B cell (primary cell): ENCODE measurements around the gene PPP2CA. TPM values are rescaled to one million over a fixed set of nuclear protein-coding genes. Genes with fewer than 3 reads are reported as not detected.

Experiments used
- ATAC-seq: fragments of 200-7000 bp; cut with Tn5 transposase; one replicate; pipeline ENCODE4 v1.10.0; 2021; ENCODE audit warnings: low read depth, mild to moderate bottlenecking, moderate number of reproducible peaks, moderate library complexity
- CTCF ChIA-PET: fragments of 350-600 bp; sonication (Branson Sonifier 250); formaldehyde crosslinking; loops from one replicate; lab custom pipeline; 2021; ENCODE audit warnings: antibody characterized with exemption, inconsistent platforms; lab: Charles Lee
- POLR2A ChIA-PET: fragments of 350-600 bp; sonication (Branson Sonifier 250); formaldehyde crosslinking; loops from one replicate; lab custom pipeline; 2021; ENCODE audit warnings: antibody characterized with exemption; lab: Charles Lee
- DNase-seq: peaks from one replicate; pipeline ENCODE4 v3.0.0; 2013
- H2AFZ ChIP-seq: 2 replicates; pipeline ENCODE4 v1.6.1; 2012; ENCODE audit warnings: mild to moderate bottlenecking, low read depth, low read length; ENCODE audit not compliant: insufficient read depth, poor library complexity, severe bottlenecking
- H3K27ac ChIP-seq, 2 donors: 1 replicate in 1 of 2; 2 replicates in 1 of 2; pipeline ENCODE4 v1.5.1; 2012 to 2013; ENCODE audit warnings: low read length in 2 of 2, mild to moderate bottlenecking in 2 of 2, moderate library complexity in 1 of 2
- H3K27me3 ChIP-seq, 4 experiments: fragments of 200-600 bp in 1 of 4; sonication (generic) in 1 of 4; replicated peaks in 1 of 4; 1 replicate in 2 of 4; 2 replicates in 2 of 4; pipeline versions ENCODE4 v1.6.1 to v1.7.0; 2013 to 2016; ENCODE audit warnings: low read length in 3 of 4, mild to moderate bottlenecking in 2 of 4, mixed read lengths in 1 of 4, moderate library complexity in 1 of 4; ENCODE audit not compliant: insufficient read depth in 4 of 4, control insufficient read depth in 3 of 4; ENCODE audit errors: control extremely low read depth in 1 of 4
- H3K36me3 ChIP-seq, 2 experiments: replicated peaks in 1 of 2; 1 replicate in 1 of 2; 2 replicates in 1 of 2; pipeline versions ENCODE4 v1.6.1 to v1.7.1; 2013; ENCODE audit warnings: low read length in 1 of 2; ENCODE audit not compliant: insufficient read depth in 2 of 2, control insufficient read depth in 1 of 2; ENCODE audit errors: control extremely low read depth in 1 of 2, extremely low read depth in 1 of 2
- H3K4me1 ChIP-seq, 2 donors: fragments of 200-600 bp in 1 of 2; sonication (generic) in 1 of 2; 1 replicate in 1 of 2; 2 replicates in 1 of 2; pipeline versions ENCODE4 v1.5.1 to v1.6.1; 2013 to 2017; ENCODE audit warnings: low read length in 2 of 2; ENCODE audit not compliant: control insufficient read depth in 2 of 2, insufficient read depth in 2 of 2
- H3K4me2 ChIP-seq: replicated peaks from 2 replicates; pipeline ENCODE3; 2012; ENCODE audit warnings: mild to moderate bottlenecking, low read depth, low read length; ENCODE audit not compliant: poor library complexity, severe bottlenecking
- H3K4me3 ChIP-seq, 5 experiments: fragments of 200-600 bp in 1 of 5; sonication (generic) in 1 of 5; 1 replicate in 3 of 5; 2 replicates in 2 of 5; pipeline versions ENCODE4 v1.5.1 to v1.7.0; 2011 to 2016; ENCODE audit warnings: low read length in 4 of 5, mild to moderate bottlenecking in 4 of 5, low read depth in 2 of 5, control low read depth in 1 of 5, moderate library complexity in 1 of 5; ENCODE audit not compliant: insufficient read depth in 1 of 5; ENCODE audit errors: control extremely low read depth in 1 of 5, extremely low read depth in 1 of 5
- H3K79me2 ChIP-seq: fragments of 200-600 bp; sonication (generic); one replicate; pipeline ENCODE4 v1.6.0; 2016; ENCODE audit warnings: low read length; ENCODE audit not compliant: control insufficient read depth, insufficient read depth
- H3K9ac ChIP-seq: fragments of 200-600 bp; sonication (generic); 2 replicates; pipeline ENCODE4 v1.6.1; 2017; ENCODE audit warnings: mild to moderate bottlenecking, low read length, moderate library complexity
- H3K9me3 ChIP-seq, 3 donors: one replicate each; pipeline versions ENCODE4 v1.6.1 to v1.7.1; 2013; ENCODE audit warnings: low read length in 2 of 3; ENCODE audit not compliant: control insufficient read depth in 2 of 3, insufficient read depth in 1 of 3; ENCODE audit errors: control extremely low read depth in 1 of 3
- H4K20me1 ChIP-seq: 2 replicates; pipeline ENCODE4 v1.6.0; 2012; ENCODE audit warnings: mild to moderate bottlenecking, low read length; ENCODE audit not compliant: insufficient read depth, control insufficient read depth, poor library complexity, severe bottlenecking
- H3K27ac Mint-ChIP-seq: one replicate; pipeline ENCODE4 v1.8.0; 2021; ENCODE audit warnings: mixed read lengths
- H3K27me3 Mint-ChIP-seq: one replicate; pipeline ENCODE4 v1.8.0; 2021; ENCODE audit warnings: mixed read lengths
- H3K4me1 Mint-ChIP-seq: one replicate; pipeline ENCODE4 v1.8.0; 2021; ENCODE audit warnings: mixed read lengths
- H3K4me3 Mint-ChIP-seq: one replicate; pipeline ENCODE4 v1.8.0; 2021; ENCODE audit warnings: mixed read lengths
- H3K9me3 Mint-ChIP-seq: one replicate; pipeline ENCODE4 v1.8.0; 2022; ENCODE audit warnings: mixed read lengths; ENCODE audit not compliant: insufficient read depth
- EZH2 ChIP-seq: IDR thresholded peaks from 2 replicates; pipeline ENCODE4 v1.6.1; 2012; ENCODE audit warnings: borderline replicate concordance, low read depth, mild to moderate bottlenecking, moderate library complexity, low read length; ENCODE audit not compliant: insufficient read depth, poor library complexity, severe bottlenecking
- WGBS: methylation state at CpG from one replicate; pipeline ENCODE4 v1.1.5; 2013; ENCODE audit warnings: missing lambda C conversion rate; ENCODE audit not compliant: insufficient coverage; 5-methylcytosine and 5-hydroxymethylcytosine counted together
- intact Hi-C: fragments of 100-400 bp; cut with micrococcal nuclease; formaldehyde crosslinking; loops from one replicate; pipeline ENCODE4 v1.10.0; 2022
- polyA plus RNA-seq: library from polyadenylated mRNA; depleted of rRNA; stranded (reverse); fragments of >200 nt; gene quantifications from 2 replicates; pipeline ENCODE4 v1.2.3, GENCODE V29; 2012
- total RNA-seq, 2 donors: library from RNA; stranded (reverse); fragments of 120-200 nt in 1 of 2; gene quantifications; 1 replicate in 1 of 2; 2 replicates in 1 of 2; pipeline versions ENCODE4 v1.2.3 to v1.2.4, GENCODE V29; 2013 to 2022
- TF ChIP-seq, protein P1 (sequence below): fragments of 200-600 bp; IDR thresholded peaks from one replicate; pipeline ENCODE4 v1.8.0; 2022; ENCODE audit warnings: antibody characterized with exemption, mild to moderate bottlenecking

PPP2CA gene
- total and polyA plus RNA-seq, 2 donors (not counting 1 experiment from before 2014, with no cell fraction given), result 82.3 to 86.2 TPM

DNA sequence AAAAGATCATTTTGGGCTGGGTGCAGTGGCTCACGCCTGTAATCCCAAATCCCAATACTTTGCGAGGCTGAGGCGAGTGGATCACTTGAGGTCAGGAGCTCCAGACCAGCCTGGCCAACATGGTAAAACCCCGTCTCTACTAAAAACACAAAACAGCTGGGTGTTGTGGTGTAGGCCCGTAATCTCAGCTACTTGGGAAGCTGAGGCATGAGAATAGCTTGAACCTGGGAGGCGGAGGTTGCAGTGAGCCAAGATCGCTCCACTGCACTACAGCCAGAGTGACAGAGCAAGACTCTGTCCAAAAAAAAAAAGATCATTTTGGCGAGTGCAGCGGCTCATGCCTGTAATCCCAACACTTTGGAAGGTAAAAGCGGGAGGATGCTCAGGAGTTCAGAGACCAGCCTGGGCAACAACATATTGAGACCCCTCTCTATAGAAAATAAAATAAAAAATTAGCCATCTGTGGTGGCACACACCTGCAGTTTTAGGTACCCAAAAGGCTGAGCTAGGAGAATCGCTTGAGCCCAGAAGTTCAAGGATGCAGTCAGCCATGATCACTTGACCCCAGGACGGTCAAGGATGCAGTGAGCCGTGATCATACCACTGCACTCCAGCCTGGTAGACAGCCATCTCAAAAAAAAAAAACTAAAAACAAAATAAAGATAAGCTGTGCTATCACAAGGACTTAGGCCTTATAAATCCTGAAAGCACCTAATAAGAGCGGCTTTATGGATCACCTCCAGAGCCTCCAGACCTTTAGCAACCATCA, 16.2 kb downstream of the PPP2CA start:
- no peak for DNase-seq
- Histone ChIP-seq H3K36me3 (peaks cover 0 to 21% of the 10 kb centered on the region in 2 experiments), H3K27ac (no peak overlapping the region), H3K27me3 (no peaks in the 10 kb centered on the region), H3K9ac (no peak overlapping the region), H4K20me1 (peaks cover 98% of the 10 kb centered on the region), H3K4me3 (no peak overlapping the region), H3K79me2 (peaks cover 98% of the 10 kb centered on the region), H2AFZ (no peak overlapping the region), H3K4me2 (no peak overlapping the region), H3K4me1 (peaks cover 16% of the 10 kb centered on the region in 2 donors), H3K9me3 (no peaks in the 10 kb centered on the region)
- POLR2A ChIA-PET, result interaction anchor here (0.6 kb wide), 1 partner anchor 20 kb away, joined by 3 read pairs; no protein-coding TSS in a partner anchor
- CTCF ChIA-PET, result interaction anchor here (0.6 to 1.6 kb wide), 4 partner anchors 11 to 69 kb away, joined by 3 to 6 read pairs (median 3); partner anchors contain the start of gene PPP2CA
- Mint-ChIP-seq H3K4me3 (no peak overlapping the region), H3K9me3 (no peaks in the 10 kb centered on the region), H3K27me3 (no peaks in the 10 kb centered on the region), H3K27ac (no peak overlapping the region), H3K4me1 (peaks cover 63% of the 10 kb centered on the region)
- TF ChIP-seq, protein P1, sequence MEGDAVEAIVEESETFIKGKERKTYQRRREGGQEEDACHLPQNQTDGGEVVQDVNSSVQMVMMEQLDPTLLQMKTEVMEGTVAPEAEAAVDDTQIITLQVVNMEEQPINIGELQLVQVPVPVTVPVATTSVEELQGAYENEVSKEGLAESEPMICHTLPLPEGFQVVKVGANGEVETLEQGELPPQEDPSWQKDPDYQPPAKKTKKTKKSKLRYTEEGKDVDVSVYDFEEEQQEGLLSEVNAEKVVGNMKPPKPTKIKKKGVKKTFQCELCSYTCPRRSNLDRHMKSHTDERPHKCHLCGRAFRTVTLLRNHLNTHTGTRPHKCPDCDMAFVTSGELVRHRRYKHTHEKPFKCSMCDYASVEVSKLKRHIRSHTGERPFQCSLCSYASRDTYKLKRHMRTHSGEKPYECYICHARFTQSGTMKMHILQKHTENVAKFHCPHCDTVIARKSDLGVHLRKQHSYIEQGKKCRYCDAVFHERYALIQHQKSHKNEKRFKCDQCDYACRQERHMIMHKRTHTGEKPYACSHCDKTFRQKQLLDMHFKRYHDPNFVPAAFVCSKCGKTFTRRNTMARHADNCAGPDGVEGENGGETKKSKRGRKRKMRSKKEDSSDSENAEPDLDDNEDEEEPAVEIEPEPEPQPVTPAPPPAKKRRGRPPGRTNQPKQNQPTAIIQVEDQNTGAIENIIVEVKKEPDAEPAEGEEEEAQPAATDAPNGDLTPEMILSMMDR, result no peak
- TF ChIP-seq EZH2, result no peak
- intact Hi-C loops, result no loop called here
- 90% methylated on average over 6 of the region's 14 CpGs for WGBS
- no peak for ATAC-seq

DNA sequence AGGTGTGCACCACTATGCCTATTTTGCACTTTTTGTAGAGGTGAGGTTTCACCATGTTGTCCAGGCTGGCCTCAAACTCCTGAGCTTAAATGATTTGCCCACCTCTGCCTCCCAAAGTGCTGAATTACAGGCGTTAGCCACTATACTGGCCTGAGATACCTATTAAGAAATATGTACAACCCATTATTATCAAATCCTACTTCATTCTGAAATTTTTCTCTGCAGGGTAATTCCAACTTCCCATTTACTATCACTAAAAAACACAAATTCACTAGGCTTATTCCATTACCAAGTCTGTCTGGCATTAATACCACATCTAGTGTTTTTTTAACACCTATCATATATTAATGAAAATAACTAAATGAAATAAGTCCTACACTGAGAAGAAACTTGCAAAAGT, 18.2 kb downstream of the PPP2CA start:
- ATAC-seq (no peak), DNase-seq (no peak)
- H3K79me2 ChIP-seq, result peaks cover 90% of the 10 kb centered on the region
- H3K27ac ChIP-seq, result no peak overlapping the region
- Mint-ChIP-seq H3K27me3 (no peaks in the 10 kb centered on the region), H3K27ac (no peak overlapping the region), H3K4me3 (no peak overlapping the region), H3K9me3 (no peaks in the 10 kb centered on the region), H3K4me1 (peaks cover 51% of the 10 kb centered on the region)
- H3K9ac ChIP-seq, result no peak overlapping the region
- intact Hi-C loops, result no loop called here
- ChIA-PET CTCF (interaction anchor here (1.6 kb wide), 1 partner anchor 13 kb away, joined by 6 read pairs; no protein-coding TSS in a partner anchor), POLR2A (no interaction called here)
- no peaks in the 10 kb centered on the region for H3K27me3 ChIP-seq
- no peak overlapping the region for H3K4me2 ChIP-seq
- H3K9me3 ChIP-seq, result no peaks in the 10 kb centered on the region
- H2AFZ ChIP-seq, result no peak overlapping the region
- no peak overlapping the region for H3K4me3 ChIP-seq
- no peak for TF ChIP-seq EZH2
- TF ChIP-seq, protein P1, result no peak
- peaks cover 98% of the 10 kb centered on the region for H4K20me1 ChIP-seq
- H3K36me3 ChIP-seq, result peaks cover 1 to 36% of the 10 kb centered on the region in 2 experiments
- WGBS, result 100% methylated on average over 1 of the region's 1 CpG
- H3K4me1 ChIP-seq, result peaks cover 9 to 12% of the 10 kb centered on the region in 2 donors
